Non-pigmented ciliary epithelial cell (primary cell): ENCODE results near the gene WWOX.

Experiments used
- DNase-seq: peaks from one replicate; pipeline ENCODE4 v3.0.0-alpha.2; 2010; ENCODE audit warnings: low read depth

Gene WWOX

GRCh38 chr16:79181419-79181818, 1082.0 kb downstream of the WWOX start:
- no peak for DNase-seq

DNA sequence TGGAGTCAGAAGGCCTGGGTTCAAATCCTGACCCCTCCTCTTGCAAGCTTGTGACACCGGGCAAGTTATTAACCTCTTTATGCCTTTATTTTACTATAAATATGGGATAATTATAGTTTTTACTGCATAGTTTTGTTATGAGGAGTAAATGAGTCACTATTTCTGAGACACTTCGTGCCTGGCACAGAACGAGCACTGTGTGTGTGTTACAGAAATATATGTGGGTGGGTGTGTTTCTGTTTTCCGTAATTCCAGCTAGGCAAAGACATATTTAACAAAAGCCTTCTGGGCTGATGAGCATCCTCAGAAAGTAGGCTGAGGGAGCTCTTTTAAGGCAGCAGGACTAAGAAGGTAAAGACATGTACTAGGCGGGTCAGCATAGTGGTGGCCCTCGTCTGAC, 1083.2 kb downstream of the WWOX start:
- DNase-seq = no peak

GRCh38 chr16:79183571-79183970, 1084.1 kb downstream of the WWOX start:
- DNase-seq = no peak

DNA sequence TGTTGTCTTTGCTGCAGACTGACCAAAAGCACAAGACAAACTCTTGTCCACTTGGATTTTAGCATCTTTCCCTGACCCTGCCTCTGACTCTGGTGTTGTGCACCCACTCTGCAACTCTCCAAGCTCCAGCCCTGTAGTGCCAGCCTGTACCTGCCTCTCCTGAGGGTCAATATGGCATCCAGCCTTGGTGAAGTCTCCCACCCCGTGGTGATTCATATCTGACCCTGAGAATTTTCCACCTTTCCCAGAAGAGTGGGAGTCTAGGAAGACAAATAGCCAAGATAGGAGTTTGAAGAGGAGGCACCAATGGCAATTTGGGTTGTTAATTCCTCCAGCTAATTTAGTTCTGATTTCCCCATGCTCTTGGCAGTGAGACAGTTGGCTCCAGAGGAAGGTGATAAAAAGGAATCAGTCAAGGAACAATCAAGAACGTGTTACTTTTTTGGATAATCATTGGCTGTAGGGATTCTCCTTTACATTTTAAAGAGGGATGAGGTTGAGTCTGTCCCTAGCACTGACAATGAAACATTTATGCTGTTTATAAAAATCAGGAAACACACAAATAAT, 1085.1 kb downstream of the WWOX start:
- no peak for DNase-seq

DNA sequence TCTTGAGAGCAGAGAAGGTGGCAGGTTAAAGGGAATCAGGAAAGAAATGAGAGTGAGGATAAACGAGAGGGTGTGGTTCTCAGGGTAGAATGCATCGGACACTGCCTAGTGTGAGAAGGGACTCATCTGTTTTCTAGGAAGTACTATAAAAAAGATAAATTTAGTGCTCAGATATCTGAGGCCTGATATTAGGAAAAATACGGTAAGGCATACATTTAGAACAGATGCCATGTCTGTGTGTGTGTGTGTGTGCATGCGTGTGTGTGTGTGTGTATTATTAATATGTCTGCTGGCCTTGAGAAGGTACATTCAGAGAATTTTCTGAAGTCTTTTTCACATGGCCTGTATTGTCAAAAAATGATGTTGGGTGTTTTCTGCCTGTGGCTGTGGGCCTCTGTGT, 1086.3 kb downstream of the WWOX start:
- DNase-seq = no peak

- DNase-seq = no peak
These were observed 1086.7 kb downstream of the WWOX start for GRCh38 chr16:79186196-79186595.

GRCh38 chr16:79188115-79188738, 1088.8 kb downstream of the WWOX start:
- DNase-seq = no peak

- DNase-seq = no peak
These were observed 1089.3 kb downstream of the WWOX start for GRCh38 chr16:79188739-79189122.

GRCh38 chr16:79190542-79190941, 1091.1 kb downstream of the WWOX start:
- DNase-seq = no peak

GRCh38 chr16:79191933-79192332, 1092.5 kb downstream of the WWOX start:
- no peak for DNase-seq

- DNase-seq = no peak
These were observed 1093.5 kb downstream of the WWOX start for GRCh38 chr16:79192904-79193303.

DNA sequence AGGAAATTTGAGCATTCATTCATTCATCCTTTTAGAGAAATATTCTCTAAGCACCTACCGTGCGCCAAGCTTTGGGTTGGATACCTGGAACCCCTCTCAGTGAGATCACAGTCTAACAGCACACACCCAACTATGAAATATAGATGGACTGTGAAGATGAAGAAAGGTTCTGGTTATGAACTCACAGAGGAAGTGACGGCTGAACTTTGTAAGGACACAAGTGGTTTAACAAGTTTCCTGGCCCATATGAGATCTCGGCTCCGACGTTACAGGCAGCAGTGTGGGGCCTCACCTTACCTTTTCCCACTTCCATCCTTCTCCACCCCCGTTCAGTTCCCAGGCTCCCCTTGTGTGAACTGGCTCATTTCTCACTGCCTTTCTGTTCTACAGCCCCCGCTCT, 1094.8 kb downstream of the WWOX start:
- no peak for DNase-seq

GRCh38 chr16:79195938-79196337, 1096.5 kb downstream of the WWOX start:
- DNase-seq = no peak

- no peak for DNase-seq
These were observed 1102.0 kb downstream of the WWOX start for GRCh38 chr16:79201436-79201835.

GRCh38 chr16:79202977-79203376, 1103.5 kb downstream of the WWOX start:
- DNase-seq = no peak

DNA sequence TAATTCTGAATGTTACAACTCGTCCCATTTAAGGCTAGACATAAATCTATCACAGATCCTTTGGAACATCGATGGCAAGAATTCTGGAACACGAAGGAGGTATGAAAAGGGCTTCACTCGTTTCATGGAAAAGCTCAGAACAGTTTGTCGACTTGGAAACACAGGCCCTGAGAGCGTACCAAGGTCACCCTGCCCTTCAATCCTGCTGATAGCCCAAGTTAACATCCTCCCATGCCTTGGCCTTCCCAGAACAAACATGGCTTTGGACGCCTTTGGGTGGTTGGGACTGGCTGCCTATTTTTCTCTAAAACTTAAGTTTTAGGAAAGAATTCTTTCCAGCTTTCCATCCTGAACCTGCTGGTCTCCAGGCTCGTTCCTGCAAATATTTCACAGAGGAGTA, 1105.0 kb downstream of the WWOX start:
- no peak for DNase-seq

GRCh38 chr16:79206889-79207288, 1107.4 kb downstream of the WWOX start:
- DNase-seq = no peak

DNA sequence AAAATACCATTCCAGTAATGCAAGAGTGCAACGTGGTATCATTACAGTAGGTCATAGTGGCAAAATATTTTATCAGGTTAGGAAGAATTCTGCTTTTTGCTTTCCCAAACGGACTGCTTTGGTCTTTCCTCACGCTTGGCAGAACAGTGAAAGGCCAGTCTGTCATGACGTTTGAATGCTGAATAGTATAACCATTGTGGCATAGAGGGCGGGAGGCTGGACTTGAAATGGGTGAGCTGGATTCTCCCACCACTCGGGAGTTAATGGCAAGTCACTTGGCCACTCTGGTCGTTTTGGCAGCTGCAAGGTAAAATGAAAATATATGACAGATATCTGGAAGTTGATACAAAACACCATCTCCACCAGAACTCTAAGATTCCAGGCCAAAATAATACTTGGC, 1109.9 kb downstream of the WWOX start:
- DNase-seq = no peak

GRCh38 chr16:79210607-79211006, 1111.2 kb downstream of the WWOX start:
- DNase-seq = no peak

DNA sequence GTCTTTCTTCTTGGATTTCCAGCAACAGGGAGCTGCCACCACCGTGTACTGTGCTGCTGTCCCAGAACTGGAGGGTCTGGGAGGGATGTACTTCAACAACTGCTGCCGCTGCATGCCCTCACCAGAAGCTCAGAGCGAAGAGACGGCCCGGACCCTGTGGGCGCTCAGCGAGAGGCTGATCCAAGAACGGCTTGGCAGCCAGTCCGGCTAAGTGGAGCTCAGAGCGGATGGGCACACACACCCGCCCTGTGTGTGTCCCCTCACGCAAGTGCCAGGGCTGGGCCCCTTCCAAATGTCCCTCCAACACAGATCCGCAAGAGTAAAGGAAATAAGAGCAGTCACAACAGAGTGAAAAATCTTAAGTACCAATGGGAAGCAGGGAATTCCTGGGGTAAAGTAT, 1112.1 kb downstream of the WWOX start:
- no peak for DNase-seq

GRCh38 chr16:79212114-79212791, 1112.8 kb downstream of the WWOX start:
- DNase-seq = no peak

- DNase-seq = no peak
These were observed 1113.8 kb downstream of the WWOX start for GRCh38 chr16:79213214-79213613.

GRCh38 chr16:79215289-79215688, 1115.8 kb downstream of the WWOX start:
- no peak for DNase-seq
